Activated T-cell treated with anti-CD3 and anti-CD28 coated beads, Interleukin-2, amount 50 U/mL, for 24 hours (primary cell): ENCODE results near the gene CDX1.

Experiments
- DNase-seq: peaks from one replicate; pipeline ENCODE4 v3.0.0-alpha.2; 2020
- H3K27ac Mint-ChIP-seq: 2 replicates; pipeline ENCODE4 v1.8.0; 2020; ENCODE audit warnings: mild to moderate bottlenecking, mixed read lengths
- H3K27me3 Mint-ChIP-seq: 2 replicates; pipeline ENCODE4 v1.8.0; 2020; ENCODE audit warnings: mixed read lengths
- H3K36me3 Mint-ChIP-seq: 2 replicates; pipeline ENCODE4 v1.8.0; 2020; ENCODE audit warnings: low read depth, mixed read lengths
- H3K4me1 Mint-ChIP-seq: 2 replicates; pipeline ENCODE4 v1.8.0; 2020; ENCODE audit warnings: low read depth, mixed read lengths
- H3K4me3 Mint-ChIP-seq: 2 replicates; pipeline ENCODE4 v1.8.0; 2020; ENCODE audit warnings: mild to moderate bottlenecking, moderate library complexity, mixed read lengths
- H3K9me3 Mint-ChIP-seq: 2 replicates; pipeline ENCODE4 v1.8.0; 2020; ENCODE audit warnings: mixed read lengths

CDX1 gene

DNA sequence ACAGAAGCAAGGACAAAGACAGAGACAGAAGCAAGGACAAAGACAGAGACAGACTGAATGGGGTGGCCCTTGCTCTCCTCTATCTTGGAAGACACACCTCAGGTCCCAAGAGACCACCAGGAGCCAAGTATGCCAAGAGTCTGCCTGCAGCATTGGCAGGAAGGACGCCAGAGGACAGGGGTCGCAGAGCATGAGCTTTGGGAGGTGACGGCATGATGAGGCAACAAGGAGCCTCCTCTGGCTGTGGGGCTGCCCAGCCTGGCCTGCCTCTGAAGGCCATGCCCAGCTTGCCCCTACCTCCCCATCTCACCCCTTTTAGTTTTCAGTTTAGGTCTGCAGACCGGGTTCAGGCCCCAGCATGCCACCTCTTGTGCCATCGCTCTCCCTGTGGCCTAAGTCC is 28.6 kb upstream of the CDX1 start:
- Mint-ChIP-seq H3K27ac (no peak overlapping the region), H3K27me3 (no peaks in the 10 kb centered on the region), H3K36me3 (no peaks in the 10 kb centered on the region), H3K4me3 (no peak overlapping the region), H3K4me1 (no peaks in the 10 kb centered on the region), H3K9me3 (no peaks in the 10 kb centered on the region)
- no peak for DNase-seq

DNA sequence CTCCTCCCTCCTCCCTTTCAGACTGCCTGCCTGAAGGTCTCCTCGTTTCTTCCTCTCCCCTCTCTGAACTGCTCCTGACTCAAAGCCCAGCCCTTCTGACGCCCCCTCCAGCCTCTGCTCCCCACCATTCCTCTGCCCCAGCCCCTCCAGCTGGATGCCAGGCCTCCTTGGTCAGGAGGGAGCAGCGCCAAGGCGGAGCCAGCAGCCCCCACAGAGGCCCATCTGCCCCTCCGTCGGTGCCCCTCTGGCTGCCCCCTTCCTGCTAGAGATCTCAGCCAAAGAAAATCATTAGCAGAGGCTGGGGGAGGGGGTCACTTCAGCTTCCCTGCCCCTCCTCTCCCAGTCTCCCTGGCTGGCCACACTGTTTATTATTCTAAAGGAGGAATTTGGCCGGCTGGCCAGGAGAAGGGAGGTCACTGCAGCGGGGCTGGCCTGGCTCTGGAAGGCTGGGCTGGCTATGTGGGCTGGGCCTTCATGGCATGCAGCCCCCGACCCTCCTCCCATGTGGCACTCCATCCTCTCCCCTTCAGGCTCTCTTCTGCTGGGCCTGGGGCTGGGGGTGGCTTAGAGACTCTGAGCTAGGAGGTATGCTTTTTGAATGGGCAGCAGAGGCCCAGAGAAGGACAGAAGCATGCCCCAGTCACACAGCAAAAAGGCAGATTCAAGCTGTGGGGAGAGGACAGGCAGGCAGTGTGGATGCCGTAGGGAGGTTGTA is 27.9 kb upstream of the CDX1 start:
- Mint-ChIP-seq H3K4me1 (no peaks in the 10 kb centered on the region), H3K27ac (no peak overlapping the region), H3K9me3 (no peaks in the 10 kb centered on the region), H3K4me3 (no peak overlapping the region), H3K27me3 (no peaks in the 10 kb centered on the region), H3K36me3 (no peaks in the 10 kb centered on the region)
- no peak for DNase-seq

DNA sequence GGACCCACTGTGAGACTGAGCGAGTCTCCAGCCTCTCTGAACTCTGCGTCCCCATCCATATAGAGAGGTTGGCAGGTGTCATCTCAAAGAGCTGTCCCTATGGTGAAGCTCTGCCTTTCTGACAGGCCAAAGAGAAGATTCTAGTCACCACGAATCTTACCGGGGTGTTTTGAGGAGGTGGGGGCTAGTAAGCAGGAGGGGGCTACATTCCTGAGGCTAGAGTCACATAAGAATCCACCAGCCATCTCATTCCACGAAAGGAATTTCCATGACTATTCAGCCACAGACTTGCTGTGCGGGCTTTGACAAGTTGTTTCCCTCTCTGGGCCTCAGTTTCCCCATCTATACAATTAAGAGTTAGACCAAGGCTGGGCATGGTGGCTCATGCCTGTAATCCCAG is 27.2 kb upstream of the CDX1 start:
- no peaks in the 10 kb centered on the region for H3K9me3 Mint-ChIP-seq
- no peaks in the 10 kb centered on the region for H3K4me1 Mint-ChIP-seq
- DNase-seq = no peak
- H3K27me3 Mint-ChIP-seq = no peaks in the 10 kb centered on the region
- H3K27ac Mint-ChIP-seq = no peak overlapping the region
- H3K4me3 Mint-ChIP-seq = no peak overlapping the region
- H3K36me3 Mint-ChIP-seq = no peaks in the 10 kb centered on the region

DNA sequence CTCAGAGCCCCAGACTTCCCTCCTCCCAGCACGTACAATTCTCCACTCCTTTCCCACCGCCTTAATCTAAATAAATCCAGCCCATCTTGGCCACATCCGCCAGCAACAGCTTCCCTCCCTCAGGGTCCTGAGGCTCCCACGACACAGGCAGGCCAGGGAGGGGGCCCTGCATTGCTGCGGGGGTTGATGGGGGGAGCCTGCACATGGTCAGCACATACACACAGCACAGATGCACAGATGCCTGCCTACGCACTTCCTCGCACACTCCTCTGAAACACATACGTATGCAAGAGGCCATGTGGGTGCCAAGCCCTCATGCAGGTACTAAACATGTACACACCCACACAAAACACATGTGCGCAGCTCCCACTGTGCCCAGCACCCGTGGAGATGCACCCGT is 25.7 kb upstream of the CDX1 start:
- no peak for DNase-seq
- Mint-ChIP-seq H3K36me3 (no peaks in the 10 kb centered on the region), H3K27ac (no peak overlapping the region), H3K9me3 (no peaks in the 10 kb centered on the region), H3K27me3 (no peaks in the 10 kb centered on the region), H3K4me1 (no peaks in the 10 kb centered on the region), H3K4me3 (no peak overlapping the region)

DNA sequence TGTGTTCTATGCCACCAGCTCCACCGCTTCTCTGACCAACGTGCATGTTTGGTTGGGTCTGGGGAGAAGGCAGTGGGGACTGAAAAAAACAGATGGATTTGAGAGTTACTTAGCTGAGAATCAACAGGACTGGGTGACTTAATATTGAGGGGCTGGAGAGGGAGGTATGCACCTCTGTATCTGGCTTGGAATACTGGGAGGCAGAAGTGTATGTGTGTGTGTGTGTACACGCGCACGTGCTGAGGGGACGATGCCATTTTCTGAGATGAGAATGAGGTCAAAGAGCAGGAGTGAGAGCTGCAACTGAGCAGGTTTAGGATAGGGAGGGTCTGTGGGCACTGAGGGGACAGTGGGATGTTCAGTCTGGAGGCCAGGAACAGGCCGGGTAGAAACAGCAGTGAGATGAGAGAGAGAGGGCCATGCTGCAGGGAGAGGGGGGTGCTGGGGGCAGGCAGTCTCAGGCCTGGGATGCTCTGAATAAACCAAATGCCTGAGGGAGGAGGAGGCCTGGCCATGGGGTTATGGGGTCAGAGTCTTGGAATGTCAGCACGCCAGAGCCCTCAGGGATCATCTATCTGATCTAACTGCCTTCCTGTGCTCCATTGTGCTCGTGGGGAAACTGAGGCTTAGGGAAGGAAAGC is 24.9 kb upstream of the CDX1 start:
- Mint-ChIP-seq H3K27me3 (no peaks in the 10 kb centered on the region), H3K9me3 (no peaks in the 10 kb centered on the region), H3K4me3 (no peak overlapping the region), H3K27ac (no peak overlapping the region), H3K4me1 (no peaks in the 10 kb centered on the region), H3K36me3 (no peaks in the 10 kb centered on the region)
- DNase-seq = no peak

DNA sequence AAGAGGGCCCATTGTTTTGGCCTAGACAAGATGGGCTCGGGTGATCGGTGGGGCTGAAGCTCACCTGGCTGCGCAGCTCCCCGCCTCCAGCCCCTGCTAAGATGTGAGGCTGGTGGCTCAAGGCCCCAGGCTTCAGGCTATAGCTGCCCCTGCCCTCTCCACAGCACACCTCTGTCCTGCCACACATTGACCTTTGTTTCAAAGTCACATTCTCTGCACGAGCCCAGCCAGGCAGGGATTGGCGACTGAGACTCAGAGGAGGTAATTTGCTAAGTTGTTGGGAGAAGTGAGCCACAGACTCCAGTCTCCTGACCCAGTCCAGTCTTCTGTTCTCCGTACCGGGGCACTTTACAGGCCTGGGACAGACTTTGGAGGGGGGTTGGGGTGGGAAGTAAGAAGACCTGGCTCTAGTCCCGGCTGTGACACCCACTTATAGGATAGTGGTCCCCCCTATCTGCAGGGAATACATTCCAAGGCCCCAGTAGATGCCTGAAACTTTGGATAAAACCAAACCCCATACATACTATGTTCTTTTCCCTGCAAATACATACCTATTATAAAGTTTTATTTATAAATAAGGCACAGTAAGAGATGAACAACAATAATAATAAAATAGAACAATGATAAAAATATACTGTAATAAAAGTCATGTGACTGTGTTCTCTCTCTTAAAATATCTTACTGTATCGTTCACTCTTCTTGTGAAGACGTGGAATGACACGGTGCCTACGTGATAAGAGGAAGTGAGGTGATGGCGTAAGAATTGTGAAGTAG is 24.2 kb upstream of the CDX1 start:
- Mint-ChIP-seq H3K4me3 (no peak overlapping the region), H3K36me3 (no peaks in the 10 kb centered on the region), H3K27me3 (no peaks in the 10 kb centered on the region), H3K27ac (no peak overlapping the region), H3K4me1 (no peaks in the 10 kb centered on the region), H3K9me3 (no peaks in the 10 kb centered on the region)
- no peak for DNase-seq

DNA sequence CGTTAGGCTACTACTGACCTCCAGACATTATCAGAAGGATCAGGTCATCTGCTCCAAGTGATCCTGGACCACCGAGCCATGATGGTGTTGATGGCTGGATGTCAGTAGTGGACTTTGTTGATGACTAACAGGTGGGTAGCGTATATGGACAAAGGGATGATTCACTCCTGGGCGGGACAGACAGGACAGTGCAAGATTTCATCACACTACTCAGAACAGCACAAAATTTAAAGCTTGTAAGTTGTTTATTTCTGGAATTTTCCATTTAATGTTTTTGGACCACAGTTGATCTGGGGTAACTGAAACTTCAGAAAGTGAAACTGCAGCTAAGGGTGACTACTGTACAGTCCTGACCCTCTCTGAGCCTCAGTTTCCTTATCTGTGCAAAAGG is 23.6 kb upstream of the CDX1 start:
- no peak for DNase-seq
- no peaks in the 10 kb centered on the region for H3K4me1 Mint-ChIP-seq
- H3K27ac Mint-ChIP-seq = no peak overlapping the region
- H3K9me3 Mint-ChIP-seq = no peaks in the 10 kb centered on the region
- no peaks in the 10 kb centered on the region for H3K36me3 Mint-ChIP-seq
- H3K27me3 Mint-ChIP-seq = no peaks in the 10 kb centered on the region
- no peak overlapping the region for H3K4me3 Mint-ChIP-seq

DNA sequence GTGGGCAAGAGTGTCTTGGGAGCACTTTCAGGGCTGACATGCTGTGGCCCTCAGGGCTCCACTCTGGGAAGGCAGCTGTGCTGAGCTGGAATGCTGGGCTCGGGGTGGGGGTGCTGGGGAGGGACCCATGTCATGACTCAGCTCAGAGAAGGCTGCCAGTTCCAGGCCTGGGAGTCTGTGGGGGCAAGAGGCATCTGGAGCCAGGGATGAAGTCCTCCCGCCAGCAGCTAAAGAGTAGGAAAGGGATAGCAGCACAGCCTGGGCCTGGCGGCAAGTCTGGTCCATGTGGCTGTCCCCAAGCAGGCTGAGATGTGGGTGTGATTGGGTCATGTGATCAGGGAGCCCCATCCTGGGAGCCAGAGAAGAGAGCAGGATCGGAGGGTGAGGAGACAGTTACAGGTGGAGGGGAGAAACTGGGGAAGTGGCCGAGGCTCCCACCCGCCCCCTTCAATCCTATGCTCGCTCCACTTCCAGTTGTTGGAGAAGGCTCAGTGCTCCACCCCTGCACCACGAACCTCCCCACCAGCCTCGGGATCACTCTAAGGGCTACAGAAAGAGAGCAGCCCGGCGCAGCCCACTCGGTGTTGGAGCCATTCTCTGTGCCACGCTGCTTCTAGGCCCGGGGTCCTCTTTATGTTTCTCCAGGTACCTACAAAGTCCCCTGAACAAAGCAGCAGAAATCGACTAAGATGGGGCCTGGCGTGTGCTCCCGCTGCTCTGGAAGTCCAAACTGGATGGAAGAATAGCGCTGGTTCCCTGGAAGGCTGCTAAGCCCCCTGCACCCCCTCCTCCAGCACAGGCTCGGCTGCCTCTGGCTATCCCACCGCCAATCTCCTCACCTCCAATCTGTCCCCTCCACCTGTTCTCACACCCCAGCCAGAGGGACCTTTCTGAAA is 23.0 kb upstream of the CDX1 start:
- H3K4me1 Mint-ChIP-seq = no peaks in the 10 kb centered on the region
- no peak overlapping the region for H3K27ac Mint-ChIP-seq
- H3K4me3 Mint-ChIP-seq = no peak overlapping the region
- no peaks in the 10 kb centered on the region for H3K9me3 Mint-ChIP-seq
- H3K27me3 Mint-ChIP-seq = no peaks in the 10 kb centered on the region
- DNase-seq = no peak
- H3K36me3 Mint-ChIP-seq = no peaks in the 10 kb centered on the region

DNA sequence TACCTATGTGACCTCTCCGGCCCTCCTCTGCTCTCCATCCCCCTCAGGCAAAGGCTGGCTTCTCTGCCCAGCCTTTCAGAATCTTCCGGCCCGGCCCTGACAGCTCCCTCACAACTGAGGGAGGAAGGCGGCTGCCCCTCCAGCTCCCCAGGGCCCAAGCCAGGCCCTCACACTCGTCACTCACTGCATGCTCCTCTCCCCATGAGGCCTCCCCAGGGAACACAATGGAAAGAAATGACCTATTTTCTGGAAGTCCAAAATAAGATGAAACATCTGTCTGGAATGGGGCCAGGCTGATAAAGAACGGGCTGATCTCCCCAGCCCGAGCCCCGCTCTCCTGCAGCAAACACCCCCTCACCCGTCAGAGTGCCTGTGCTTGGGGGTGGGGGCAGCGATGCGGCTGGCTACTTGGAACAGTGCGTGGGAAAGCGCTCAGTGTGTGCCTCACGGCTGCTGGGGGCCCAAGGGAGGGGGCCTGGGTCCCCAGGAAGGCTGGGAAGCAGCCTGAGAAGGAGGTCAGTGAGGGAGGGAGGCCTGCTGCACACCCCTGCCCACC is 22.3 kb upstream of the CDX1 start:
- Mint-ChIP-seq H3K4me1 (no peaks in the 10 kb centered on the region), H3K27me3 (no peaks in the 10 kb centered on the region), H3K36me3 (no peaks in the 10 kb centered on the region), H3K27ac (no peak overlapping the region), H3K4me3 (no peak overlapping the region), H3K9me3 (no peaks in the 10 kb centered on the region)
- no peak for DNase-seq

DNA sequence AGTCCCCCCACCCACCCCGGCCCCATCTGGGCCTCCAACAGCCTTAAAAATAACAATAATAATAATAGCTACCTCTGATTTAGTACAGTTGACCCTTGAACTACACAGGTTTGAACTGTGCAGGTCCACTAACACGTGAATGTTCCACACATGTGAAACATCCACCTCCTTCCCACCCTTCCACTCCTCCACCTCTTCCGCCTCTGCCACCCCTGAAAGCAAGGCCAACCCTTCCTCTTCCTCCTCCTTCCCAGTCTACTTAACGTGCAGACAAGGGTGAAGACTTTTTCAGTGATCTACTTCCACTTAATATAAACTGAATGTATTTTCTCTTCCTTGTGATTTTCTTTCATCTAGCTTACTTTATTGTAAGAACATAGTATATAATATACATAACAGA is 21.7 kb upstream of the CDX1 start:
- Mint-ChIP-seq H3K4me1 (no peaks in the 10 kb centered on the region), H3K27ac (no peak overlapping the region), H3K9me3 (no peaks in the 10 kb centered on the region), H3K4me3 (no peak overlapping the region), H3K27me3 (no peaks in the 10 kb centered on the region), H3K36me3 (no peaks in the 10 kb centered on the region)
- no peak for DNase-seq

DNA sequence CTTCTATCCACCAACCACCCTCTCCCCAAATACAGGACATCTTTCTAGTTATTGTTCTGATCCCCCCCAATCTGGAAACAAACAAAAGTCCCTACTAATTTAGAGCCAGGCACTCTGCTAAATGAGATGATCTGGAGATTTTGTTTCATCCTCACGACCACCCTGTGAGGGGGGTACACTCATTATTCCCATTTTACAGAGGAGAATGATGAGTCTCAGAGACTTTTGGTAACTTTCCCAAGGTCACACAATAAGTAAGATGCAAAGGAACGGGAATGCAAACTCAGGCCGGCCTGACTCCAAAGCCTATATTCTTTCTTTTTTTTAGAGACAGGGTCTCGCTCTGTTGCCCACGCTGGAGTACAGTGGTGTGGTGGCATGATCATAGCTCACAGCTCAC is 20.3 kb upstream of the CDX1 start:
- no peaks in the 10 kb centered on the region for H3K4me1 Mint-ChIP-seq
- H3K36me3 Mint-ChIP-seq = no peaks in the 10 kb centered on the region
- no peaks in the 10 kb centered on the region for H3K9me3 Mint-ChIP-seq
- H3K27ac Mint-ChIP-seq = no peak overlapping the region
- DNase-seq = no peak
- no peaks in the 10 kb centered on the region for H3K27me3 Mint-ChIP-seq
- H3K4me3 Mint-ChIP-seq = no peak overlapping the region

DNA sequence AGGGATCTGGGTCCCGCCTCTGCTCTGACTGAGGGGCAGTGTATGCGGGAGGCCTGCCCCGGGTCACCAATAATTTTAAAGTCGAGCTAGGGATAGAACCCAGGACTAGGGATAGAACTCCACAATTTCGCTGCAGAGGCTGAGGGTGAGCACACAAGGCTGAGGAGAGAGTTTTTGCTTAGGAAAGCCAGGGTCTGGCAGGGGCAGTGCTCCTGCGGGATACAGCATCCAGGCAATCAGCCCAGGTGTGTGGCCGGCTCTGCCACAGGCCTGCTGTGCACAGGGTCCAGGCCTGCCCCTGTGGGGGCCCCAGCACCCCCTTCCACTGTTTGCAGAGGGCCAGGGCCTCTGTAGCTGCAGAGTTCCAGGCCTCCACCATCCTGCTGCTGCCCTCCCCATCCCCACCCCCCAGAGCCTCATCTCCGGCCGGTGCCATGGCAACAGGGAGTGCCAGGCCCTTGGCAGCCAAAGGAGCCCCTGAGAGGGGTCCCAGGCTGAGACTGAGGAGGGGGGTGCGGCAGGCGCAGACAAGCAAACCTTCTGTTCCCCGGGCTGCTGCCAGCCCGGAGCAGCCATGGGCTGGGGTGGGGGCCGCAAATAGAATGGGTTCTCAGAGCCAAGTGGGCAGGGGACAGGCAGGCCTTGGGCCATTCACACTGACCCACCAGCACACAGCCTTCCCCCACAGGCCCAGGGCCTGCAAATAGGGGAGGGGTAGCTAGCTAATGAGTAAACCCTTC is 19.5 kb upstream of the CDX1 start:
- Mint-ChIP-seq H3K36me3 (no peaks in the 10 kb centered on the region), H3K4me3 (no peak overlapping the region), H3K27ac (no peak overlapping the region), H3K27me3 (no peaks in the 10 kb centered on the region), H3K4me1 (no peaks in the 10 kb centered on the region), H3K9me3 (no peaks in the 10 kb centered on the region)
- no peak for DNase-seq

DNA sequence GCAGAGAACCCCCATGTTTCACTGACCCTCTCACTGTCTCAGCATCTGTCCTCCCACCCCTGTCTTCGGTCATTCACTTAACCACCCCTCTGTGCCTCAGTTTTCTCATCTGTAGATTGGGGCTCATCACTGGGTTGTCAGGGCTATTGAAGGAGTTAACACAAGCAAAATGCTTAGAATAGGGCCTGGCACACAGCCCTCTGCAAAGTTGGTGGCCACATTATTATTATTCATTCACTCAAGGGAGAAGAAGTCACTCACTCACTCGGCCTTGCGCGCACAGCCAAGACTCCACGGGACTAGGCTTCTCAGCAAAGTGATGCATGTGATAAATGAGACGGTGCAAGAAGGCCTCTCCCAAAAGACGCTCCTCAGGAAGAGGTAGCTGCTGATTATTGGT is 18.9 kb upstream of the CDX1 start:
- Mint-ChIP-seq H3K27me3 (no peaks in the 10 kb centered on the region), H3K27ac (no peak overlapping the region), H3K9me3 (no peaks in the 10 kb centered on the region), H3K4me1 (no peaks in the 10 kb centered on the region), H3K4me3 (no peak overlapping the region), H3K36me3 (no peaks in the 10 kb centered on the region)
- DNase-seq = no peak
